NB4 (cell line): ENCODE measurements around the gene CHD9NB.

Experiments
- DNase-seq: peaks from one replicate; pipeline ENCODE4 v3.0.0; 2010; ENCODE audit warnings: low read depth
- H3K4me3 ChIP-seq: one replicate; pipeline ENCODE4 v1.5.1; 2011; ENCODE audit warnings: mild to moderate bottlenecking, low read depth, low read length, moderate library complexity
- MYC ChIP-seq: IDR thresholded peaks from 2 replicates; pipeline ENCODE4 v1.6.1; 2011; ENCODE audit warnings: low read depth, low read length
- POLR2A ChIP-seq: IDR thresholded peaks from 2 replicates; pipeline ENCODE4 v1.6.1; 2011; ENCODE audit warnings: mild to moderate bottlenecking; ENCODE audit not compliant: insufficient read length; ENCODE audit errors: extremely low read depth
- TF ChIP-seq, protein P1 (sequence below): IDR thresholded peaks from one replicate; pipeline ENCODE4 v1.5.1; 2012; ENCODE audit warnings: low read depth, low read length
- TF ChIP-seq, protein P2 (sequence below): IDR thresholded peaks from 2 replicates; pipeline ENCODE4 v1.6.1; 2011; ENCODE audit warnings: low read depth, low read length

CHD9NB gene

DNA sequence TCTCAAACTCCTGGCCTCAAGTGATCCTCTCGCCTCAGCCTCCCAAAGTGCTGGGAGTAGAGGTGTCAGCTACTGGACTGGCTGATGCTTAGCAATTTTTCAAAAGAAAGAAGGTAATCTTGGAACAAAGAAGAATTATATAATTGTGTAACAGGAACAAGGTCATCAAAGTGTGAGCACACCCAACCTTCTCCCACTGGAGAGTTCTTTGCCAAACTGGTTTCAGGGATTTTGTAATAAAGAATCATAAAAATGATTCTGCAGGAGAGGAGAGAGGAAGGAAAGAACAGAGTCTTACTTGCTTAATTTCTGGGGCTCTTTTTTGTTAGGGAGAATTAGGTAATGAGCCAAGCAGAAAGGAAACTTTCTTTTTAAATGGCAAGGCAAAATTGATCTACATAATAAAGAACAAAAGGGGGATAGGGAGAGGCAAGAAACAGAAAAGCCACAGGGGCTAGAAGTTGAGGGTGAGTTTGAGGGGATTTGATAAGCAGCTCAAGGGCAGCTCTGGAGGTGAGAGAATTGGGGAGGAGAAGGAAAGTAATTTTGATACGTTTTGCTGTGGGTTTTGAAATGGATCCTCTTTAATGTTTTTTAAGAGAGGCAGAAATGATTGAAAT lies 21.3 kb downstream of the CHD9NB start:
- H3K4me3 ChIP-seq: no peak overlapping the region
- TF ChIP-seq MYC: no peak
- TF ChIP-seq, protein P1, sequence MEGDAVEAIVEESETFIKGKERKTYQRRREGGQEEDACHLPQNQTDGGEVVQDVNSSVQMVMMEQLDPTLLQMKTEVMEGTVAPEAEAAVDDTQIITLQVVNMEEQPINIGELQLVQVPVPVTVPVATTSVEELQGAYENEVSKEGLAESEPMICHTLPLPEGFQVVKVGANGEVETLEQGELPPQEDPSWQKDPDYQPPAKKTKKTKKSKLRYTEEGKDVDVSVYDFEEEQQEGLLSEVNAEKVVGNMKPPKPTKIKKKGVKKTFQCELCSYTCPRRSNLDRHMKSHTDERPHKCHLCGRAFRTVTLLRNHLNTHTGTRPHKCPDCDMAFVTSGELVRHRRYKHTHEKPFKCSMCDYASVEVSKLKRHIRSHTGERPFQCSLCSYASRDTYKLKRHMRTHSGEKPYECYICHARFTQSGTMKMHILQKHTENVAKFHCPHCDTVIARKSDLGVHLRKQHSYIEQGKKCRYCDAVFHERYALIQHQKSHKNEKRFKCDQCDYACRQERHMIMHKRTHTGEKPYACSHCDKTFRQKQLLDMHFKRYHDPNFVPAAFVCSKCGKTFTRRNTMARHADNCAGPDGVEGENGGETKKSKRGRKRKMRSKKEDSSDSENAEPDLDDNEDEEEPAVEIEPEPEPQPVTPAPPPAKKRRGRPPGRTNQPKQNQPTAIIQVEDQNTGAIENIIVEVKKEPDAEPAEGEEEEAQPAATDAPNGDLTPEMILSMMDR: no peak
- no peak for TF ChIP-seq POLR2A
- TF ChIP-seq, protein P2, sequence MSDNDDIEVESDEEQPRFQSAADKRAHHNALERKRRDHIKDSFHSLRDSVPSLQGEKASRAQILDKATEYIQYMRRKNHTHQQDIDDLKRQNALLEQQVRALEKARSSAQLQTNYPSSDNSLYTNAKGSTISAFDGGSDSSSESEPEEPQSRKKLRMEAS: no peak
- DNase-seq: no peak

DNA sequence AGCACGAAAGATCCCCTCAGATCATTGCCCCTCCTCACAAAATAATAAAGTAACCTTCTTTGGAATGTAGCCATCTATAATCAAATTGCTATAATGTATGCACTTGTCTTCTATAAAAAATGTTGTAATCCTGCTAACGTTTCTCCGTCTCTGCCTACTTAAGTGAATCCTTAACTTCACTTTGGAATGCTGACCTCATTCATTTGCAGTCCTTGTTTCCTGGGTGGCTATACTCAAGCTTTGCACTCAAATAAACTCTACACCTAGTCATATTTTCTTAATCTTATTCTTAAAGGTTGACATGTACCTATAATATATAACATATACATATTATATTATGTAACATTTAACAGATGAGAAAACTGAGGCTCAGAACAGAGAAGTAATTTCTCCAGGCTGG lies 22.7 kb downstream of the CHD9NB start:
- no peak overlapping the region for H3K4me3 ChIP-seq
- no peak for DNase-seq
- TF ChIP-seq POLR2A (no peak), MYC (no peak)
- TF ChIP-seq, protein P1: no peak
- TF ChIP-seq, protein P2: no peak

DNA sequence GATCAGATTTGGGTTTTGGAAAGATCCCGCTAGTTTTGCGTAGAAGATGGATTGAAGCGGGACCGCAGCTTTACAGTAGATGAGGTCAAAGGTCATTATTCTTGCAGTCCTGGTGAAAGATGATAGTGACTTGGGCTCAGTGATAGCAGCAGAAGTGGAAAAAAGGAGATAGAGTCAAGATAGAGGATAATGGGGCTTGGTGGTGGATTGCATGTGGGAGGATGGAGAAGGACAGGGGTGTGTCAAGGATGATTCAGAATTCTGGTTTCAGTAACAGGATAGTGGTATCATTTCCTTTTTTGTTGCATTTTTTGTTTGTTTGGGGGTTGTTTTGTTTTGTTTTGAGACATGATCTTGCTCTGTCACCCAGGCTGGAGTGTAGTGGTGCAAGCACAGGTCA lies 28.7 kb downstream of the CHD9NB start:
- TF ChIP-seq MYC (no peak), POLR2A (no peak)
- TF ChIP-seq, protein P2: no peak
- TF ChIP-seq, protein P1: no peak
- H3K4me3 ChIP-seq: no peak overlapping the region
- no peak for DNase-seq

DNA sequence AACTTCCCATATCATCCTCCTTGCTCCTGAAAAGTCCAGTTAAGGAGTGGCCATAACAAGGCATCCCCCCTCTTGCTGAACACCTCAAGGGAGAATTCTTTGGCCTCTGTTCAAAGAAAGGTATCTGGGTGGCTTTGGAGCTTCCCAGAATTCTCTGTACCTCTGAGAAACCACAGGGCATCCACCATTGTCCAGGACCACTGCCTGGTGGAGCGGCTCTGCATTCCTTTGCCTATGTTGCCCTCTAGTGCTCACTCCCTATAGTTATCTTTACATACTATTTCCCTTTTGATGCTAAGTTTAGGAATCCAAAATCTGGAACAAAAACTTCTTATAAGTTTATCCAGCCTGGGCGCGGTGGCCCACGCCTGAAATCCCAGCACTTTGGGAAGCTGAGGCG lies 30.3 kb downstream of the CHD9NB start:
- peak; percentile 63 for DNase-seq
- TF ChIP-seq, protein P1: peak; percentile 51
- no peak for TF ChIP-seq POLR2A
- no peak overlapping the region for H3K4me3 ChIP-seq

DNA sequence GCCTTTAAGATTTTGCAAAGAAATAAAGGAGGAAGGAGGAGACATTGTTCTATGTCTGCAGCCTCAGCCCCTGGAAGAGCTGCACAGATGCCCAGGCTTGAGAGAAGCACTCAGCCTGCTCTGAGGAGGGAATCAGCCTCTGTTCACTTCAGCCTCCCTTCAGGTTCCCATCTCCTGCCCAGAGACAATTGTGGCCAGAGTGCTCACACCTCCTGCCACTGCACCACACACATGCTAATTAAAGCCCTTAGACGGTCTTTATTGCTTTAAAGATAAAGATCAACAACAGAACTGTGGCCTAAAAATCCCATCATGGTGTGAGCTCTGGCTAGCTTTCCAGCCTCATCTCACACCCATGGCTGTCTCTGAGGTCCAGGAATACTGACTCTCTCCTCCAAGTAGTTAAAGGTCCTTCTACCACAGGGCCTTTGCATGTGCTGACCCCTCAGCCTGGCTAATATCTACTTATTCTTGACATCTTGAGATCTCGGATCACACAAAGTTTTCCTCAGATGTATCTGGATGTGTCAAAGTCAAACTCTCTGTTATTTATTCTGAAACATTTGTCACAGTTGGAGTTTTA lies 33.8 kb downstream of the CHD9NB start:
- TF ChIP-seq, protein P1: no peak
- TF ChIP-seq MYC (no peak), POLR2A (no peak)
- TF ChIP-seq, protein P2: no peak

DNA sequence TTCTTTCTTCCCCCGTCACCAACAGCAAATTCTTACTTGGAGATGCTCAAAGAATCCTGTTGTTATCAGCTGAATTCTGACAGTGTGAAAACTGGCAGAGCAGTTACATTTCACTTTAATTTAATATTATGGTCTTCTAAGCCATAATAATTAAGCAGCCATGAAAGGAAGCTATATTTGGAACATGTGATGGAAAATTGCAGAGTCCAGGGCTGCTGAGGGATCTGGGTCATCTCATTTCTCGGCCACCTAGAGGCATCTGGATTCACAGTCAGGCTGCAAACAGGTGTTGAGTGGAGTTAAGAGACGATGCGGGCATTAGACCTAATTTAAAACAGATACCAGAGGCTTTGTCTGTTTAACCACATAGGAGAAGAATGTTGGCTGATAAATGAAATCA lies 38.4 kb downstream of the CHD9NB start:
- no peak for TF ChIP-seq POLR2A
- TF ChIP-seq MYC: no peak
- TF ChIP-seq, protein P1: no peak
- TF ChIP-seq, protein P2: no peak
- DNase-seq: no peak

More for the DNA sequence above, 33.8 kb downstream of the CHD9NB start:
- H3K4me3 ChIP-seq: no peak overlapping the region
- DNase-seq: no peak

More for the DNA sequence above, 38.4 kb downstream of the CHD9NB start:
- H3K4me3 ChIP-seq: no peak overlapping the region
